Vagina (tissue), 2 donors: ENCODE measurements around the gene MTMR3. TPM values are rescaled to one million over a fixed set of nuclear protein-coding genes. Genes with fewer than 3 reads are reported as not detected.

Source experiments
- DNase-seq, 2 donors: peaks; one replicate each; pipeline ENCODE4 v3.0.0-alpha.2; 2017; ENCODE audit errors: extremely low spot score in 2 of 2
- H3K27ac ChIP-seq: fragments of 200-600 bp; sonication (generic); one replicate; pipeline ENCODE4 v1.5.1; 2019
- H3K27me3 ChIP-seq: fragments of 200-600 bp; sonication (generic); one replicate; pipeline ENCODE4 v1.5.1; 2019
- H3K36me3 ChIP-seq, 2 donors: fragments of 200-600 bp; sonication (generic); one replicate each; pipeline ENCODE4 v1.5.1; 2017 to 2019
- H3K4me1 ChIP-seq: fragments of 200-600 bp; sonication (generic); one replicate; pipeline ENCODE4 v1.5.1; 2019
- H3K4me3 ChIP-seq, 2 donors: fragments of 200-600 bp; sonication (generic); 1 replicate in 1 of 2; 2 replicates in 1 of 2; pipeline ENCODE4 v1.5.1; 2016 to 2019
- H3K9me3 ChIP-seq: fragments of 200-600 bp; sonication (generic); one replicate; pipeline ENCODE4 v1.5.1; 2019
- CTCF ChIP-seq, 3 experiments: fragments of 450-650 bp in 2 of 3; fragments of 200-600 bp in 1 of 3; sonication (generic) in 1 of 3; IDR thresholded peaks; one replicate each; pipeline ENCODE4 v1.5.1; 2017 to 2019; ENCODE audit warnings: antibody characterized with exemption in 3 of 3, mild to moderate bottlenecking in 2 of 3, moderate library complexity in 2 of 3
- POLR2A ChIP-seq, 2 donors: fragments of 450-650 bp; IDR thresholded peaks; one replicate each; pipeline ENCODE4 v1.6.1; 2017; ENCODE audit warnings: antibody characterized with exemption in 2 of 2, mild to moderate bottlenecking in 2 of 2, moderate library complexity in 2 of 2
- POLR2AphosphoS5 ChIP-seq, 2 donors: sonication (generic); formaldehyde crosslinking; IDR thresholded peaks; one replicate each; pipeline ENCODE4 v1.9.0; 2017; ENCODE audit warnings: antibody characterized with exemption in 2 of 2, mild to moderate bottlenecking in 2 of 2, low read depth in 1 of 2; ENCODE audit not compliant: insufficient read depth in 1 of 2
- intact Hi-C: fragments of 100-400 bp; cut with DNase I; formaldehyde crosslinking; loops from one replicate; pipeline ENCODE4 v1.15.1; 2023
- microRNA-seq: library from miRNA; unstranded; fragments of <30 nt; microRNA quantifications from one replicate; pipeline ENCODE4, GENCODE V29; 2017; ENCODE audit warnings: borderline number of aligned reads, borderline replicate concordance
- small RNA-seq: library from RNA; depleted of rRNA; stranded (forward); fragments of <200 nt; gene quantifications from one replicate; pipeline ENCODE3, GENCODE V24; 2016
- total RNA-seq: library from RNA; depleted of rRNA; stranded (reverse); fragments of >200 nt; gene quantifications from one replicate; pipeline ENCODE4 v1.2.3, GENCODE V29; 2016

MTMR3 gene
- total RNA-seq, 1 donor from 2014 or later = 66.8 TPM

GRCh38 chr22:30074994-30075393 is 192.0 kb downstream of the MTMR3 start:
- Histone ChIP-seq H3K27me3 (no peaks in the 10 kb centered on the region), H3K4me3 (no peak overlapping the region)
- DNase-seq = no peak

GRCh38 chr22:30077279-30077880 is 194.4 kb downstream of the MTMR3 start:
- DNase-seq = no peak
- Histone ChIP-seq H3K9me3 (no peaks in the 10 kb centered on the region), H3K27ac (no peak overlapping the region), H3K27me3 (no peaks in the 10 kb centered on the region), H3K36me3 (no peaks in the 10 kb centered on the region), H3K4me1 (no peaks in the 10 kb centered on the region), H3K4me3 (no peak overlapping the region)
- no peak for TF ChIP-seq POLR2AphosphoS5 (IDR thresholded peaks at IDR 0.05; ENCODE audit: insufficient read depth in 1 of 2, low read depth in 1 of 2)
- TF ChIP-seq CTCF (IDR thresholded peaks at IDR 0.05) = no peak
- TF ChIP-seq POLR2A (IDR thresholded peaks at IDR 0.05) = no peak
- intact Hi-C loops = no loop called here

More at GRCh38 chr22:30074994-30075393, 192.0 kb downstream of the MTMR3 start:
- Histone ChIP-seq H3K9me3 (no peaks in the 10 kb centered on the region), H3K27ac (no peak overlapping the region), H3K36me3 (no peaks in the 10 kb centered on the region), H3K4me1 (no peaks in the 10 kb centered on the region)
- intact Hi-C loops = no loop called here
- no peak for TF ChIP-seq POLR2A (IDR thresholded peaks at IDR 0.05)
- TF ChIP-seq POLR2AphosphoS5 (IDR thresholded peaks at IDR 0.05; ENCODE audit: insufficient read depth in 1 of 2, low read depth in 1 of 2) = no peak
- TF ChIP-seq CTCF (IDR thresholded peaks at IDR 0.05) = no peak

DNA sequence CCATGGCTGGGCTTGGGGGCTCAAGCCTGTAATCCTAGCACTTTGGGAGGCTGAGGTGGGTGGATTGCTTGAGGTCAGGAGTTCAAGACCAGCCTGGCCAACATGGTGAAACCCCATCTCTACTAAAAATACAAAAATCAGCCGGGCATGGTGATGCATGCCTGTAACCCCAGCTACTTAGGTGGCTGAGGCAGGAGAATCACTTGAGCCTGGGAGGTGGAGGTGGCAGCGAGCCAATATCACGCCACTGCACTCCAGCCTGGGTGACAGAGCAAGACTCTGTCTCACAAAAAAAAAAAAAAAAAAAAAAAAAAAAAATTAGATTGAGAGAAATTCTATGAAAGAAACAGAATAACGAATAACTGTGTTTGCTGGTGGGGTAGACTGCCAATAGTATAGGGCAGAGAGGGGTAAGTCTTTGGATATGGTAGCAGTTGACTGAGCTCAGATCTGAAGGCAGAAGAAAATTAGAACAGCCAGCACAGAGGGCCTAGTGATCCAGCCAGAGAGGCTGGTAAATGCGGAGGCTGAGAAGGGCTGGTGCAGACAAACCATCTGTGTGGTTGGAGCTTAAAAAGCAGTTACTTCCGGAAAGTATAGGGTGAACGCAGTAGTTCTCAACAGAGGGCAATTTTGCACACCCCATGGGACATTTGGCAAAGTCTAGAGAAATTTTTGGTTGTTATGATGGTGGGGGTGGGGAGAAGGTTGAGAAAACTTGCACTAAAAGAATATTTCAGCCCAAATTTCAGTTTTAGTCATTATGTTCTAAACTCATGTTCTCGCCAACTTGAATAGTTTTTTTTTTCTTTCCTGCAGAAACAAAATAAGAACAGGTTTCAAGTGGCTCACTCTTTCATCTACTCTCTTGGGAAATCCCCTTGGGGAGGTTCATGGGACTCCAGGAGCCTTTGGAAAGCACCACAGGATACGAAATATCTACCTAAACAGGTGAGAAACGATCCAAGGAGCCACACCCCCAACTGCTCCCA is 195.6 kb downstream of the MTMR3 start:
- H3K4me3 ChIP-seq = no peak overlapping the region
- H3K36me3 ChIP-seq = no peaks in the 10 kb centered on the region
- H3K4me1 ChIP-seq = no peaks in the 10 kb centered on the region
- H3K9me3 ChIP-seq = no peaks in the 10 kb centered on the region
- DNase-seq = no peak
- no peak for TF ChIP-seq CTCF (IDR thresholded peaks at IDR 0.05)
- TF ChIP-seq POLR2A (IDR thresholded peaks at IDR 0.05) = no peak
- no peak for TF ChIP-seq POLR2AphosphoS5 (IDR thresholded peaks at IDR 0.05; ENCODE audit: insufficient read depth in 1 of 2, low read depth in 1 of 2)
- H3K27me3 ChIP-seq = no peaks in the 10 kb centered on the region
- H3K27ac ChIP-seq = no peak overlapping the region
- intact Hi-C loops = no loop called here

DNA sequence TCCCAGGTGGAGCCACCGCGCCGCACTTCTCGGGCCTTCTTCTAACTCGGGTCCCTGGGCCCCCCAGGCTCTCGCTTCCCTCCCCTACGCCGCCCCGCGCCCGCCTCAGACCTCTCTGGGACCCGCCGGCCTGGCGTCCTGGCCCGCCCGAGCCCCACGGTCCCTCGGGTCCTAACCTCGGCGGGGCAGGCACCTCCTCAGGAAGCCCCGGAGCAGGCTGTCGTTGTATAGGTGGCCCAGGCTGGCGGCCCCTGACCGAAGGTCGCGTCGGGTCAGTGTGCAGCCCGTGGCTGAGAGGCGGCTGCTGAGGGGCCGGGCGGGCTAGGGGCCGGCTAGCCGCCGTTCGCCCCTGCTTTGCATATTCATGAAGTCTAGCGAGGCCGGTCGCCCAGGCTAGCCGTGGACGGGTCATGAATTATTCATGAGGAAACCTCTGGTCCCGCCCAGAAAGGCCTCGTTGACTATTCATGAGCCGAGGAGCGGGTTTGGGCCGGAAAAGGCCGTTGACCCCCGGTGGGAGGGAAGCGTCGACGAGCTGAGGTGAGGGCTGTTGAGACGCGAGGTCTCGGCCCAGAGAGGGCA is 197.1 kb downstream of the MTMR3 start, which contains the start of gene HORMAD2:
HORMAD2 (plus strand) TSS at position 513 of the 582 bp plus-strand sequence. CDS start 13,489 bp downstream, outside the sequence.
- no peak for DNase-seq
- intact Hi-C loops = loop anchor here (10.0 kb wide), 2 partner anchors 355 to 455 kb away; partner anchors contain the start of gene CABP7

More for the DNA sequence above, 197.1 kb downstream of the MTMR3 start, which contains the start of gene HORMAD2:
- Histone ChIP-seq H3K36me3 (no peaks in the 10 kb centered on the region), H3K4me3 (no peak within 1 kb of the TSS), H3K9me3 (no peaks in the 10 kb centered on the region), H3K27ac (no peak within 1 kb of the TSS), H3K27me3 (no peaks in the 10 kb centered on the region), H3K4me1 (no peaks in the 10 kb centered on the region)
- TF ChIP-seq POLR2AphosphoS5 (IDR thresholded peaks at IDR 0.05; ENCODE audit: insufficient read depth in 1 of 2, low read depth in 1 of 2) = no peak
- no peak for TF ChIP-seq CTCF (IDR thresholded peaks at IDR 0.05)
- TF ChIP-seq POLR2A (IDR thresholded peaks at IDR 0.05) = no peak

Small RNAs within 50 kb of the gene (microRNA-seq; reads per million reads assigned to microRNA genes)
- gene MIR6818 = not detected

Small RNAs within 50 kb of the gene (small RNA-seq; reads per million reads assigned to genes)
- gene MIR6818 (not detected), gene RNU6-331P (not detected)

Other genes starting within 250 kb of the MTMR3 start
- gene CABP7, start 163.2 kb upstream of the MTMR3 start, total RNA-seq = not detected
- 22.6 TPM for gene ZMAT5, start 116.2 kb upstream of the MTMR3 start, total RNA-seq
- gene UQCR10, start 115.8 kb upstream of the MTMR3 start, total RNA-seq = 65.8 TPM
- 62.6 TPM for gene ASCC2, start 44.9 kb upstream of the MTMR3 start, total RNA-seq
- not detected for gene HORMAD2, start 197.3 kb downstream of the MTMR3 start, total RNA-seq